HG03457 (cell line): ENCODE results near the gene MEIOC.

ENCODE experiments used
- ATAC-seq: cut with Tn5 transposase; IDR thresholded peaks from one replicate; pipeline ENCODE4 v1.9.1; 2021; ENCODE audit warnings: moderate number of reproducible peaks; ENCODE audit not compliant: unreplicated experiment

Gene MEIOC

DNA sequence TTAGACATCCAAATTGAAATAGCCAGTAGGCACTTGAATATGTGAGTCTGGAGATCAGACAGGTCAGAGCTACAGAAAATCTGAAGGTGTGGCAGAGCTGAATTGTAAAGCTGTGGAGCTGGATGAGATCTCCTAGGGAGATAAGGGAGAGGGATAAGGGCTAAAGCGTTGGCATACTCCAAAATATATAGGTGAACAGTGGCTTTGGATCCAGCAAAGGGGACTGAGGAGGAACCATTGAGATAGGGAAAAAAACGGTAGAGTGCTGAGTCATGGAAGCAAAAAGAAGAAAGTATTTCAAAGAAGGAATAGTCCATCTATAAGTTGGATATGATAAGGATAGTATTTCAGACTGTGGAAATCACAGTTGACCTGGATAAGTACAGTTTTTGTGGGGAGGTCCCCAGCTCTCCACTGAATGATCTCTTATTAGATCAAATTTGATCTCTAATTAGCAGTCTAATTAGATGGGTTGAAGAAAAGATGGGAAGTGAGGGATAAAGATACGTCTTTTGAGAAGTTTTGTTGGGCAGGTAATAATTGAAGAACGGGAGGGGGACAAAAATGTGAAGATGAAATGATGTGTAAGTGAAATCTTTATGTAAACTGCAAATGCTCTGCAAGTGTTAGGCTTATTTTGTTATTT is 51.6 kb downstream of the MEIOC start:
- ATAC-seq = no peak

DNA sequence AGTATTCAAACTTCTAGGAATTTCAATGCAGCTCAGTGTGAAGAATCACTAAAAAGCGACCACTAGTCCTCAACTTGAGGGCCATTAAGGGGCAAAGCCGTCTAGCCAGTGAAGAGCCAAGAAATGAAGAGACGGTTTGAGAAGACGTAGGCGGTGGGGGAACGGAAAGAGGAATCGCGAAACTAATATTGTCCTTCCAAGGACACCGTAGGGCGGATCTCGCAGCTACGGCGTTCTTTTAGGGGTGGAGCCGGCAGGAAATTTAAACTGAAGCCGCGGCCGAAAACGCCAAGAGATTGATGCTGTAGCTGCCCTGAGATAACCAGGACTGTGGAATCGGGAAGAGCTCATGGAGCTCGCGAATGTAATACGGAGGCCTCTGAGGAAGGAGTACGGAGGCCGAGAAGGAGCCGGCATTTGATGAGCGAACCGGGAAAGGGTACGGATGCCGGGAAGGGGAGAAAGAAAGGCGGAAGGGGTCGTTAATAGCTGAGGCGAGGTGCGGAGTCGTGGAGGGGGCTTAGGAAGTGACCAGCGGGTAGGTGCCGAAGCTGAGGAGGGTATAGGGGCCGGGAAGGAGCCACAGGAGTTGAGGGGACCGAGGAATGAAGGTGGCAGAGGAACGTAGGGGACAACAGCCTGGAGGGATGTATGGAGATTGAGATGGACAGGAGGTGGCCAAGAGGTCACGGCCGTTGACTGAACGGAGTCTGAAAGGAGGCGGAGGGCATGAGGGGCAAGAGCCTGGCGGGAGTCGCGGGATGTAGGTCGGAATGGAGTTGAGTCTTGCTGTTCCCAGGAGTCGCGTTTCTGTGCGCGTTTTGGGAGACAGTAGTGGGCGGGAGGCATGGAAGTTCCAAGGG is 52.4 kb downstream of the MEIOC start, which contains the start of gene DBF4B:
DBF4B (plus strand) TSS at position 265 of the 863 bp plus-strand sequence; CDS start at position 421, 156 bp downstream.
- no peak for ATAC-seq

DNA sequence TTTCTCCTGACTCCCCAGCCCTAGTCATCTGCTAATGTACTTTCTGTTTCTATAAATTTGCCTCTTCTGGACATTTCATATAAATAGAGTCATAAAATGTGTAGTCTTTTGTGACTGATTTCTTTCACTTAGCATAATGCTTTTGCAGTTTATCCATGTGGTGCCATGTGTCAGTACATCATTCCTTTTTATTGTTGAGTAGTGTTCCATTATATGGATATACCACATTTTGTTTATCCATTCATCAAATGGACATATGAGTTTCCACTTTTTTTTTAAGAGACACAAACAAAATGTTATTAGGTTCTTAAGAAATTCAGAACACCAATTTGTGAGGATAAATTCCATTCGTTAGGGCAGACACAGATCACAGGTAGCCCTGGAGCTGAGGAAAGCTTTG is 63.2 kb downstream of the MEIOC start:
- ATAC-seq = no peak

DNA sequence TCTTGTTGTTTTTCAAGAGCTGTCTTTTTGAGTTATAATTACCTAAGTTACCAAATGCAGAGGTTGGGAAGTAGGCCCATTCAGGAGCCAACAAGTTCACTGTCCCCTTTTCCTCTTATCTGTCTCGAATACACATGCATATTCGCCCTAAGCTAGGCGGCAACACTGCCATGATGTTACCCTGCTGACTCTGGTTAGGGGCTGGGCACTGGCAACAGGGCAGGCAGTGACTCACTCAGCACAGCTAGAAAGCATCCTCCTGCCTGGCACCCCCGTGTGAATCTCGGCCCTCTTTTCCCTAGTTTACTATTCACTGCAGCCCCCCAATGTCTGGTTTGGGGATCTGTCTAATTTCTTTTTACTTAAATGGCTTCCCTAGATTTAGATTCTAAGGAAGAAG is 66.0 kb downstream of the MEIOC start:
- no peak for ATAC-seq
